Measurements from ENCODE around the gene WDR17. TPM values are rescaled to one million over a fixed set of nuclear protein-coding genes. Genes with fewer than 3 reads are reported as not detected.
A peak's percentile ranks its signal among the peaks of the same experiment; 100 is the strongest.

Gene WDR17
- total RNA-seq, 1 donor from 2014 or later = 1.8 TPM

DNA sequence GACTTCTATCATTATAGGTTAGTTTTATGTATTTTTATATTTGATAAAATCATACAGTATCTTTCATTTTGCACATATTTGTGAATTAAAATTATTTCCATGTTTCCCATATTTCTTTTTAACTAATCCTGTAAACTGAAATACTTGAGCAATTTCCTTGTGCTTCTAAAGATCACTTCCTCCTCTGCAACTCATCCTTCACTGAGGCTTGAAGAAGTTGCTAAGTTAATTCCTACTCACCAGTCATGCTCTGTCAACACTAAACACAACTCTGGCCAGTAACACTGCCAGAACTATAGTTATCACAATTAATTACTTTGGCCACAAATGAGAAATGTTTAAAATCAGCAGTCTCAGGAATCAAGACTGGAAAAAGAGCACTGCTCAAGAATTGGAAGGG, 123.0 kb downstream of the WDR17 start:
- FAIRE-seq (no peak), DNase-seq (ENCODE audit: low read depth) (no peak)
- no peak overlapping the region for H3K4me3 ChIP-seq (ENCODE audit: insufficient read depth, low read depth, low read length)
- H3K27me3 ChIP-seq (ENCODE audit: insufficient read depth, low read length) = no peaks in the 10 kb centered on the region
- H3K9ac ChIP-seq (ENCODE audit: low read length) = no peak overlapping the region
- Mint-ChIP-seq H3K27ac (ENCODE audit: unreplicated experiment) (no peak overlapping the region), H3K4me3 (ENCODE audit: unreplicated experiment) (no peak overlapping the region), H3K27me3 (ENCODE audit: low read depth, unreplicated experiment) (no peaks in the 10 kb centered on the region), H3K9me3 (ENCODE audit: unreplicated experiment) (no peaks in the 10 kb centered on the region), H3K4me1 (ENCODE audit: low read depth, unreplicated experiment) (peaks cover 7% of the 10 kb centered on the region), H3K36me3 (ENCODE audit: low read depth, unreplicated experiment) (no peaks in the 10 kb centered on the region)
- no peaks in the 10 kb centered on the region for H3K36me3 ChIP-seq (ENCODE audit: insufficient read depth, low read length)
- H4K20me1 ChIP-seq (ENCODE audit: insufficient read depth, low read length) = no peaks in the 10 kb centered on the region
- peaks cover 13% of the 10 kb centered on the region for H3K4me1 ChIP-seq (ENCODE audit: insufficient read depth, low read length)
- TF ChIP-seq EZH2 (IDR thresholded peaks at IDR 0.05; ENCODE audit: insufficient read depth, low read length) = no peak
- TF ChIP-seq, protein P1, sequence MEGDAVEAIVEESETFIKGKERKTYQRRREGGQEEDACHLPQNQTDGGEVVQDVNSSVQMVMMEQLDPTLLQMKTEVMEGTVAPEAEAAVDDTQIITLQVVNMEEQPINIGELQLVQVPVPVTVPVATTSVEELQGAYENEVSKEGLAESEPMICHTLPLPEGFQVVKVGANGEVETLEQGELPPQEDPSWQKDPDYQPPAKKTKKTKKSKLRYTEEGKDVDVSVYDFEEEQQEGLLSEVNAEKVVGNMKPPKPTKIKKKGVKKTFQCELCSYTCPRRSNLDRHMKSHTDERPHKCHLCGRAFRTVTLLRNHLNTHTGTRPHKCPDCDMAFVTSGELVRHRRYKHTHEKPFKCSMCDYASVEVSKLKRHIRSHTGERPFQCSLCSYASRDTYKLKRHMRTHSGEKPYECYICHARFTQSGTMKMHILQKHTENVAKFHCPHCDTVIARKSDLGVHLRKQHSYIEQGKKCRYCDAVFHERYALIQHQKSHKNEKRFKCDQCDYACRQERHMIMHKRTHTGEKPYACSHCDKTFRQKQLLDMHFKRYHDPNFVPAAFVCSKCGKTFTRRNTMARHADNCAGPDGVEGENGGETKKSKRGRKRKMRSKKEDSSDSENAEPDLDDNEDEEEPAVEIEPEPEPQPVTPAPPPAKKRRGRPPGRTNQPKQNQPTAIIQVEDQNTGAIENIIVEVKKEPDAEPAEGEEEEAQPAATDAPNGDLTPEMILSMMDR (IDR thresholded peaks at IDR 0.05; ENCODE audit: insufficient read depth, low read depth, low read length) = no peak
- H3K9me3 ChIP-seq (ENCODE audit: insufficient read depth, low read depth, low read length) = no peaks in the 10 kb centered on the region
- H3K79me2 ChIP-seq (ENCODE audit: insufficient read depth, low read length) = no peaks in the 10 kb centered on the region
- H3K4me2 ChIP-seq (ENCODE audit: low read length) = no peak overlapping the region
- H3K27ac ChIP-seq (ENCODE audit: low read depth, low read length) = no peak overlapping the region
- H2AFZ ChIP-seq (ENCODE audit: low read depth, low read length) = no peak overlapping the region

DNA sequence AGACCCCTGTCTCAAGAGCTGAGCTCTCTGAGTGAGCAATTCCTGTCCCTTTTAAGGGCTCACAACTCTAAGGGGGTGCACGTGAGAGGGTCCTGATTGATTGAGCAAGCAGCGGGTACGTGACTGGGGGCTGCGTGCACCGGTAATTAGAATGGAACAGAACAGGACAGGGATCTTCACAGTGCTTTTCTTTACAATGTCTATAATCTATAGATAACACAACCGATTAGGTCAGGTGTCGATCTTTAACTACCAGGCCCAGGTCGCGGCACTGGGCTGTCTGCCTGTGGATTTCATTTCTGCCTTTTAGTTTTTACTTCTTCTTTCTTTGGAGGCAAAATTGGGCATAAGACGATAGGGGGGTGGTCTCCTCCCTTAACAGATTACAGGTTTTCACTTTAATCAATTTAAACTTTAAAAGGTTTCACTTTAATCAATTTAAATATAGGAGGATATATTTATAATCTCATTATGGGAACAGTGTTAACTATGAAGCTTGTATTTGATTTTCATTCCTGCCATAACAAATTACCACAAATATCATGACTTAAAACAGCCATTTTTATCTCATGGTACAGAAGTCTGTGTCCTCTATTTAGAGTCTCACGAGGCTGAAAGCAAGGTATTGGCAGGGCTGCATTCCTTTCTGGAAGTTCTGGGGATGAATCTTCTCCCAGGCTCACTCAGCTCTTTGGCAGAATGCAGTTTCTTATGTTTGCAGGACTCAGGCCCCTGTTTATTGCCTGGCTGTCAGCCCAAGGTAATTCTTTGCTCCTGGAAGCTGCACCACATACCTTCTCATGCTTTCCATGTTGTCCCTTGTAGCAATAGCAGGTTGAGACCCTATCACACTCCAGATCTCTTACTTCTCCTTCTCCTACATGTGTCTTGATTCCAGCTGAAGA, 124.5 kb downstream of the WDR17 start:
- Mint-ChIP-seq H3K4me3 (ENCODE audit: unreplicated experiment) (no peak overlapping the region), H3K27ac (ENCODE audit: unreplicated experiment) (no peak overlapping the region), H3K36me3 (ENCODE audit: low read depth, unreplicated experiment) (no peaks in the 10 kb centered on the region), H3K4me1 (ENCODE audit: low read depth, unreplicated experiment) (peaks cover 12% of the 10 kb centered on the region), H3K9me3 (ENCODE audit: unreplicated experiment) (no peaks in the 10 kb centered on the region), H3K27me3 (ENCODE audit: low read depth, unreplicated experiment) (no peaks in the 10 kb centered on the region)
- no peak overlapping the region for H3K4me3 ChIP-seq (ENCODE audit: insufficient read depth, low read depth, low read length)
- H3K79me2 ChIP-seq (ENCODE audit: insufficient read depth, low read length) = no peaks in the 10 kb centered on the region
- no peaks in the 10 kb centered on the region for H4K20me1 ChIP-seq (ENCODE audit: insufficient read depth, low read length)
- no peak overlapping the region for H3K9ac ChIP-seq (ENCODE audit: low read length)
- DNase-seq (ENCODE audit: low read depth) (peak; percentile 21), FAIRE-seq (no peak)
- H3K9me3 ChIP-seq (ENCODE audit: insufficient read depth, low read depth, low read length) = no peaks in the 10 kb centered on the region
- H3K27ac ChIP-seq (ENCODE audit: low read depth, low read length) = no peak overlapping the region
- H2AFZ ChIP-seq (ENCODE audit: low read depth, low read length) = no peak overlapping the region
- H3K4me1 ChIP-seq (ENCODE audit: insufficient read depth, low read length) = peaks cover 27% of the 10 kb centered on the region
- H3K27me3 ChIP-seq (ENCODE audit: insufficient read depth, low read length) = no peaks in the 10 kb centered on the region
- TF ChIP-seq, protein P1 (IDR thresholded peaks at IDR 0.05; ENCODE audit: insufficient read depth, low read depth, low read length) = no peak
- TF ChIP-seq EZH2 (IDR thresholded peaks at IDR 0.05; ENCODE audit: insufficient read depth, low read length) = no peak
- H3K4me2 ChIP-seq (ENCODE audit: low read length) = no peak overlapping the region
- H3K36me3 ChIP-seq (ENCODE audit: insufficient read depth, low read length) = no peaks in the 10 kb centered on the region

DNA sequence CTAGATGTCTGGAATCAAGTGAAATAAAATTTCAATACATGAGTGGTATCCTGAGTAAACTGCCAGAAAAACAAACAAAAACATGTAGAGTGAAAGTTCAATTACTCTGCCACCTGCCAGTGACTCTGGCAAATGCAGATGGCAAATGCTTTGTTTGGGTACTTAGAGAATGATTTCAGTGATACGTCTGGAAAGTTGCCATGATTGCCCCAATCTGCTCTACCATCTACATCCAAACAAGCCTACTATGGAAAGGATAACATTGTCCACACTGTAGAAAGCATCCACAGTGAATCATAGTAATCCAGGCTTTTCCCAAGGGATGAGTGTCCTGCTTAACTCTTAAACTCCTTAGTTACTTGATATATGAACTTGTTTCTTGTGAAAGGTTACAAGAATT, 126.3 kb downstream of the WDR17 start:
- no peaks in the 10 kb centered on the region for H3K79me2 ChIP-seq (ENCODE audit: insufficient read depth, low read length)
- DNase-seq (ENCODE audit: low read depth) (peak; percentile 24), FAIRE-seq (peak; percentile 97)
- H3K4me3 Mint-ChIP-seq (ENCODE audit: unreplicated experiment) = no peak overlapping the region
- no peak overlapping the region for H3K9ac ChIP-seq (ENCODE audit: low read length)
- TF ChIP-seq EZH2 (IDR thresholded peaks at IDR 0.05; ENCODE audit: insufficient read depth, low read length) = no peak
- TF ChIP-seq, protein P1 (IDR thresholded peaks at IDR 0.05; ENCODE audit: insufficient read depth, low read depth, low read length) = no peak
- no peak overlapping the region for H2AFZ ChIP-seq (ENCODE audit: low read depth, low read length)
- H3K9me3 Mint-ChIP-seq (ENCODE audit: unreplicated experiment) = no peaks in the 10 kb centered on the region
- no peak overlapping the region for H3K4me2 ChIP-seq (ENCODE audit: low read length)
- H4K20me1 ChIP-seq (ENCODE audit: insufficient read depth, low read length) = no peaks in the 10 kb centered on the region
- H3K36me3 Mint-ChIP-seq (ENCODE audit: low read depth, unreplicated experiment) = no peaks in the 10 kb centered on the region
- no peaks in the 10 kb centered on the region for H3K27me3 Mint-ChIP-seq (ENCODE audit: low read depth, unreplicated experiment)
- peaks cover 13% of the 10 kb centered on the region for H3K4me1 Mint-ChIP-seq (ENCODE audit: low read depth, unreplicated experiment)
- peaks cover 31% of the 10 kb centered on the region for H3K4me1 ChIP-seq (ENCODE audit: insufficient read depth, low read length)
- H3K4me3 ChIP-seq (ENCODE audit: insufficient read depth, low read depth, low read length) = no peak overlapping the region
- no peaks in the 10 kb centered on the region for H3K36me3 ChIP-seq (ENCODE audit: insufficient read depth, low read length)
- no peak overlapping the region for H3K27ac Mint-ChIP-seq (ENCODE audit: unreplicated experiment)
- H3K27ac ChIP-seq (ENCODE audit: low read depth, low read length) = no peak overlapping the region
- no peaks in the 10 kb centered on the region for H3K9me3 ChIP-seq (ENCODE audit: insufficient read depth, low read depth, low read length)
- no peaks in the 10 kb centered on the region for H3K27me3 ChIP-seq (ENCODE audit: insufficient read depth, low read length)
